Neuron (in vitro differentiated cells): ENCODE results near the gene OBI1.

Source experiments
- H2AFZ ChIP-seq: one replicate; pipeline ENCODE4 v1.6.1; 2013; ENCODE audit warnings: low read depth, mild to moderate bottlenecking, inconsistent platforms, low read length, moderate library complexity
- H3K27me3 ChIP-seq: one replicate; pipeline ENCODE4 v1.6.1; 2013; ENCODE audit warnings: low read length; ENCODE audit not compliant: insufficient read depth
- H3K36me3 ChIP-seq: one replicate; pipeline ENCODE4 v1.6.1; 2013; ENCODE audit warnings: low read length; ENCODE audit not compliant: insufficient read depth
- H3K4me1 ChIP-seq: one replicate; pipeline ENCODE4 v1.6.1; 2013; ENCODE audit warnings: low read length; ENCODE audit not compliant: insufficient read depth
- H3K4me3 ChIP-seq: 2 replicates; pipeline ENCODE4 v1.5.1; 2013; ENCODE audit warnings: mild to moderate bottlenecking, low read length, moderate library complexity
- H3K9me3 ChIP-seq: one replicate; pipeline ENCODE4 v1.6.1; 2013; ENCODE audit warnings: low read length

OBI1 gene

GRCh38 chr13:78658630-78659449 is at the start of gene OBI1:
OBI1 (minus strand) TSS chr13:78659155; CDS start chr13:78659120, 35 bp downstream.
- peak within 1 kb of the TSS; percentile 64 for H3K4me3 ChIP-seq
- H3K36me3 ChIP-seq = peaks cover 3% of the 10 kb centered on the region
- no peaks in the 10 kb centered on the region for H3K27me3 ChIP-seq
- H3K4me1 ChIP-seq = peaks cover 11% of the 10 kb centered on the region
- H2AFZ ChIP-seq = peak within 1 kb of the TSS; percentile 65
- no peaks in the 10 kb centered on the region for H3K9me3 ChIP-seq

- Histone ChIP-seq H3K4me3 (no peak overlapping the region), H3K36me3 (no peaks in the 10 kb centered on the region), H3K27me3 (no peaks in the 10 kb centered on the region), H3K9me3 (no peaks in the 10 kb centered on the region), H2AFZ (no peak overlapping the region), H3K4me1 (no peaks in the 10 kb centered on the region)
Measured at GRCh38 chr13:78701383-78701782, 42.4 kb upstream of the OBI1 start.

- no peaks in the 10 kb centered on the region for H3K27me3 ChIP-seq
- H3K36me3 ChIP-seq = no peaks in the 10 kb centered on the region
- no peaks in the 10 kb centered on the region for H3K9me3 ChIP-seq
- H2AFZ ChIP-seq = no peak overlapping the region
- no peak overlapping the region for H3K4me3 ChIP-seq
- no peaks in the 10 kb centered on the region for H3K4me1 ChIP-seq
Measured at GRCh38 chr13:78700121-78700910, 41.4 kb upstream of the OBI1 start.

GRCh38 chr13:78689011-78689410 is 30.1 kb upstream of the OBI1 start:
- no peaks in the 10 kb centered on the region for H3K36me3 ChIP-seq
- no peak overlapping the region for H2AFZ ChIP-seq
- H3K27me3 ChIP-seq = no peaks in the 10 kb centered on the region
- no peaks in the 10 kb centered on the region for H3K4me1 ChIP-seq
- no peak overlapping the region for H3K4me3 ChIP-seq
- no peaks in the 10 kb centered on the region for H3K9me3 ChIP-seq

GRCh38 chr13:78686461-78686860 is 27.5 kb upstream of the OBI1 start:
- H3K4me3 ChIP-seq = no peak overlapping the region
- H3K4me1 ChIP-seq = no peaks in the 10 kb centered on the region
- no peak overlapping the region for H2AFZ ChIP-seq
- no peaks in the 10 kb centered on the region for H3K27me3 ChIP-seq
- H3K36me3 ChIP-seq = no peaks in the 10 kb centered on the region
- H3K9me3 ChIP-seq = no peaks in the 10 kb centered on the region

- Histone ChIP-seq H3K9me3 (no peaks in the 10 kb centered on the region), H2AFZ (no peak overlapping the region), H3K4me1 (peaks cover 13% of the 10 kb centered on the region), H3K36me3 (no peaks in the 10 kb centered on the region), H3K4me3 (no peak overlapping the region), H3K27me3 (peaks cover 3% of the 10 kb centered on the region)
Measured at GRCh38 chr13:78680576-78681350, 21.8 kb upstream of the OBI1 start.

- H3K36me3 ChIP-seq = no peaks in the 10 kb centered on the region
- H3K4me3 ChIP-seq = no peak overlapping the region
- H3K4me1 ChIP-seq = peaks cover 13% of the 10 kb centered on the region
- H3K9me3 ChIP-seq = no peaks in the 10 kb centered on the region
- peaks cover 3% of the 10 kb centered on the region for H3K27me3 ChIP-seq
- no peak overlapping the region for H2AFZ ChIP-seq
Measured at GRCh38 chr13:78680115-78680561, 21.2 kb upstream of the OBI1 start.

GRCh38 chr13:78679329-78679728 is 20.4 kb upstream of the OBI1 start:
- no peaks in the 10 kb centered on the region for H3K9me3 ChIP-seq
- no peaks in the 10 kb centered on the region for H3K36me3 ChIP-seq
- H2AFZ ChIP-seq = no peak overlapping the region
- no peak overlapping the region for H3K4me3 ChIP-seq
- H3K27me3 ChIP-seq = peaks cover 3% of the 10 kb centered on the region
- peaks cover 13% of the 10 kb centered on the region for H3K4me1 ChIP-seq

- Histone ChIP-seq H3K27me3 (peaks cover 14% of the 10 kb centered on the region), H2AFZ (no peak overlapping the region), H3K9me3 (no peaks in the 10 kb centered on the region), H3K36me3 (no peaks in the 10 kb centered on the region), H3K4me3 (no peak overlapping the region), H3K4me1 (peaks cover under 1% of the 10 kb centered on the region)
Measured at GRCh38 chr13:78675112-78675511, 16.2 kb upstream of the OBI1 start.

- Histone ChIP-seq H3K4me3 (no peak overlapping the region), H2AFZ (no peak overlapping the region), H3K27me3 (peaks cover 17% of the 10 kb centered on the region), H3K9me3 (no peaks in the 10 kb centered on the region), H3K4me1 (no peaks in the 10 kb centered on the region), H3K36me3 (no peaks in the 10 kb centered on the region)
Measured at GRCh38 chr13:78674638-78675037, 15.7 kb upstream of the OBI1 start.

GRCh38 chr13:78662467-78662866 is 3.5 kb upstream of the OBI1 start:
- H3K27me3 ChIP-seq = no peaks in the 10 kb centered on the region
- no peak overlapping the region for H2AFZ ChIP-seq
- no peak overlapping the region for H3K4me3 ChIP-seq
- no peaks in the 10 kb centered on the region for H3K9me3 ChIP-seq
- H3K36me3 ChIP-seq = no peaks in the 10 kb centered on the region
- peaks cover 4% of the 10 kb centered on the region for H3K4me1 ChIP-seq

- no peaks in the 10 kb centered on the region for H3K9me3 ChIP-seq
- peaks cover 3% of the 10 kb centered on the region for H3K36me3 ChIP-seq
- no peak overlapping the region for H3K4me3 ChIP-seq
- H3K27me3 ChIP-seq = no peaks in the 10 kb centered on the region
- peaks cover 11% of the 10 kb centered on the region for H3K4me1 ChIP-seq
- H2AFZ ChIP-seq = no peak overlapping the region
Measured at GRCh38 chr13:78660495-78660857, 1.5 kb upstream of the OBI1 start.
